ENCODE measurements around the gene PHC2.

- TF ChIP-seq CTCF (IDR thresholded peaks at IDR 0.05; ENCODE audit: insufficient read depth, low read length, poor library complexity, severe bottlenecking) (no peak), EZH2phosphoT487 (conservative IDR thresholded peaks at IDR 0.05; ENCODE audit: low read length) (no peak)
Observed at GRCh38 chr1:33294071-33295010, 136.6 kb downstream of the PHC2 start.
